Stimulated activated CD8-positive, alpha-beta memory T cell treated with anti-CD3 and anti-CD28 coated beads, Interleukin-15, amount 100 ng/mL, for 48 hours (primary cell): ENCODE data around the gene NPIPB12.
A peak's percentile ranks its signal among the peaks of the same experiment; 100 is the strongest.
"Not testable (repeated sequence)": the region's sequence is repeated elsewhere in the genome, so short reads cannot be mapped to it uniquely, and the experiment has no call there.

Experiments used
- DNase-seq, 2 donors: peaks; one replicate each; pipeline ENCODE4 v3.0.0-alpha.2; 2020; ENCODE audit warnings: low read depth in 2 of 2

The NPIPB12 gene

DNA sequence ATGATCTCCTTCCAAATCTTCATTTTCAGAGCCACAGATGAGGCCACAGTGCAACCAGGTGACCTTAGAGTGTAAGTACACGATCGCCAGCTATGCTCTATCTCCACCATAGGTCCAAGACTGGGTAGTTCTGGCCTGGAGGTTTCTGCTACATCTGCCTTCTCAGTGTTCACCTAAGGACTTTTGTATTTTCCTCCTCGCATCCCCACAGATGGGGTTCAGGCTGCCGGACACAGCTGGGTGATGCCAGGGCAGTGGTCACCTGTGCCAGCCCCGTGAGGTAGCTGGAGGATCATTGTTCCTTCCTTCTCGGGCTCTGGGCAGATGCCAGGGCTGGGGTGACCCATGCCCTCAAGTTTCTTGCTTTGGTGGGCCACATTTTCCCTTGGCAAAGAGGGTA lies at the start of gene NPIPB12:
NPIPB12 (minus strand) TSS at position 101 of the 400 bp plus-strand sequence.
- DNase-seq = not testable (repeated sequence)

DNA sequence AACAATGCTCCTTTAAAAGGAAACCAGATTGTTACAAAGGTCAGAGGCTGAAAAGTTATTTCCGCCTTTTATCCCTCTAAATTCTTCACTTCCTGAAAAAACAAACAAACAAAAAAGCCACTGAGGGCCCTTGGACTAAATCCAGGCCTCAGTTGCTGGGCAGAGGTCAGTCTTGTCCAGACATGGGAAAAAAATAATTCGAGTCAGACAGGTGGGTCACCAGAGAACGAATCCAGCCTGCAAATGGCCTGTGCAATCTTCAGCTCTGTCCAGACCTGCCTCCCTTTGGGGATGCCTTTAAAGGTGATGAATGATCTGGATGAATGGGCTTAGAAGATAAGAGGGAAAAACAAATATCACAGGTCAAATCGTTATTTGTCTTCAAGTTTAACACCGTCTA lies 15.3 kb upstream of the NPIPB12 start:
- DNase-seq = not testable (repeated sequence)

DNA sequence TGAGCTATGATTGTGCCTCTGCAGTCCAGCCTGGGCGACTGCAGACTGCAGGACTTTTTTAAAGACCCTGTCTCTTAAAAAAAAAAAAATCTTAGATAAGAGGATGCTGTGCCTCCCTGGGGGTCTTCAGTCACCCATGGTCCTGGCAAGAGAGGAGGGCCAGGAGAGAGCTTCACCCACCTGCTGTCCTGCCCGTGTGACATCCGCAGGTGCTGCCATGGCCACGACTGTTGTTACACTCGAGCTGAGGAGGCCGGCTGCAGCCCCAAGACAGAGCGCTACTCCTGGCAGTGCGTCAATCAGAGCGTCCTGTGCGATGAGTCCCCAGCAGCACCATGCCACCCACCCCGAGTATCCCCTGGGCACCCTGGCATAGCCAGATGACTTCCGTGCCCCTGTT lies 23.9 kb downstream of the NPIPB12 start:
- not testable (repeated sequence) for DNase-seq

- not testable (repeated sequence) for DNase-seq
These were observed 34.1 kb downstream of the NPIPB12 start for GRCh38 chr16:29472065-29472464.

DNA sequence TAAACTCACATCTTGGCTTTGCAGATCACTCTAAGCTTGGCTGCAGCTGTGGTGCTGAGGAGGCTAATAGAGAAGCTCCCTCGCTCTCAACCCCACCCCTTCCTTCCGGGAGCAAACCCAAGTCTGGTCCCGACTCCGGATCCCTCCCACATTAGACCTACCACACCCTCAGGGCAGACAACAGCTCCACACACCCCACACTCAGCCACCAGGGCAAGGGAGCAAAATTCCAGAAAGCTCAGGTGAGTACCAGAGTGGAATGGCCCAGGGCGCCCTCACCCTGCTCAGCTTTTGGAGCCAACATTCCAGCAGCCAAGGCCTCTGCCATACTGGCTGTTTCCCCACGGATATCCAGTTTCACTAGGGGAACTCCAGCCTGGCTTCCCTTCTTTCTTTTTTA lies 36.5 kb downstream of the NPIPB12 start:
- peak in 1 of 2 donors; percentile 6 for DNase-seq

- DNase-seq = not testable (repeated sequence)
These were observed 38.4 kb downstream of the NPIPB12 start for GRCh38 chr16:29467654-29468366.

- not testable (repeated sequence) for DNase-seq
These were observed 39.3 kb downstream of the NPIPB12 start for GRCh38 chr16:29466904-29467303.

GRCh38 chr16:29465985-29466824 lies 40.0 kb downstream of the NPIPB12 start:
- not testable (repeated sequence) for DNase-seq

DNA sequence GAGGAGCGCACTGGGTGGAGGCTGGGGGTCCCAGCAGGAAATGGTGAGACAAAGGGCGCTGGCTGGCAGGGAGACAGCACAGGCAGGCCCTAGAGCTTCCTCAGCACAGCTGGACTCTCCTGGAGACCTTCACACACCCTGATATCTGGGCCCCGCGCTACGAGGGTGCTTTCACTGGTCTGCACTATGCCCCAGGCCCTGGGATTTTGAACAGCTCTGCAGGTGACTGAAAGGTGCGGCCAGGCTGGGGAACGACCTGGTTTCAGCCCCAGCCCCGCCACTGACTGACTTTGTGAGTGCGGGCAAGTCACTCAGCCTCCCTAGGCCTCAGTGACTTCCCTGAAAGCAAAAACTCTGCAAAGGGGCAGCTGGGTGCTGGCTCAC lies 45.6 kb downstream of the NPIPB12 start:
- not testable (repeated sequence) for DNase-seq

DNA sequence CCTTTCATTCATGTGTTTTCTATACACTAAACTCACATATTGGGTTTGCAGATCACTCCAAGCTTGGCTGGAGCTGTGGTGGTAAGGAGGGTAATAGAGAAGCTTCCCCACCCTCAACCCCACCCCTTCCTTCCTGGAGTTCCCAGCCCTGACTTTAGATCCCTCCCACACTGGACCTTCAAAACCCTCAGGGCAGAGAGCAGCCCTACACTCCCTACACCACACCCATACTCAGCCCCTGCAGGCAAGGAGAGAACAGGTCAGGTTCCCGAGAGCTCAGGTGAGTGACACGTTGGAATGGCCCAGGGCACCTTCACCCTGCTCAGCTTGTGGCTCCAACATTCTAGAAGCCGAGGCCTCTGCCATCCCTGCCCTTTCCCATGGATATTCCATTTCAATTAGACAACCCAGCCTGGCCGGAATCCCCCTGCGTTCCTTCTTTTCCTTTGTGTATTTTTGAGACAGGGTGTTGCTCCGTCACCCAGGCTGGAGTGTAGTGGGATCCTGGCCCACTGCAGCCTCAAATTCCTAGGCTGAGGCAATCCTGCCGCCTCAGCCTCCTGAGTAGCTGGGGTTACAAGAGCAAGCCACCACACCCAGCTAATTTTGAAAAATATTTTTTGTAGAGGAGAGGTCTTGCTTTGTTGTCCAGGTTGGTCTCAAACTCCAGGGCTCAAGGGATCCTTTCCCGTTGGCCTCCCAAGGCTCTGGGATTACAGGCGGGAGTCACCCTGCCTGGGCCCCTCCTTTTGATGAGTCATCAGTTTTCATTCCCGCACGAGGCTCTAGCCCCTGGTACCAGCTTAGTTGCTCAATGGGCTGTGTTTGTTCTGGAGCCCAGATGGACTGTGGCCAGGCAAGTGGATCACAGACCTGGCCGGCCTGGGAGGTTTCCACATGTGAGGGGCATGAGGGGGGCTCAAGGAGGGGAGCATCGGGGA lies 46.2 kb downstream of the NPIPB12 start, which contains the start of gene SULT1A4:
SULT1A4 (plus strand) TSS at position 208 of the 941 bp plus-strand sequence. CDS start 1,473 bp downstream, outside the sequence.
- DNase-seq = not testable (repeated sequence)

GRCh38 chr16:29457660-29458059 lies 48.5 kb downstream of the NPIPB12 start:
- DNase-seq = not testable (repeated sequence)

DNA sequence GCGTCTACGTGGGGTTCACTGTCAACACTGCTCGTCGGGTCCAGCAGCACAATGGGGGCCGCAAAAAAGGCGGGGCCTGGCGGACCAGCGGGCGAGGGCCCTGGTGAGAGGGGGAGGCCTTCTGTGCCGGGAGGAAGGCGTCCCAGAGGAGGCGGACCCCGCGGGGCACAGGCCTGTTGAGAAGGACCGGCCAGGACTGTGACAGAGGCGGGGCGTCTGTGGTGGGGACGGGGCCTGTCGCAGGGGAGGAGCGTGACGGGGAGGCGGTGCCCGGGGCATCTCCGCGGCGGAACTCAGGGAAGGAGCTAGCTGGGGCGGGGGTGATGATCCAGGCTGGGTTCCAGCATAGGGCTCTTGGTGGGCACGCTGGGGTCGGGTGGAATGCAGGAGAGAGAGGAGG lies 51.4 kb downstream of the NPIPB12 start:
- DNase-seq = not testable (repeated sequence)

- DNase-seq = not testable (repeated sequence)
These were observed 51.9 kb downstream of the NPIPB12 start, which contains the start of the genes BOLA2 and SLX1B for GRCh38 chr16:29454269-29454668. BOLA2 (minus strand) TSS chr16:29454351; CDS start chr16:29454253, 98 bp downstream. SLX1B (plus strand) TSS chr16:29454533.

GRCh38 chr16:29453754-29454153 lies 52.5 kb downstream of the NPIPB12 start:
- DNase-seq = not testable (repeated sequence)
